ENCODE results near the gene APBA2.

Gene APBA2

DNA sequence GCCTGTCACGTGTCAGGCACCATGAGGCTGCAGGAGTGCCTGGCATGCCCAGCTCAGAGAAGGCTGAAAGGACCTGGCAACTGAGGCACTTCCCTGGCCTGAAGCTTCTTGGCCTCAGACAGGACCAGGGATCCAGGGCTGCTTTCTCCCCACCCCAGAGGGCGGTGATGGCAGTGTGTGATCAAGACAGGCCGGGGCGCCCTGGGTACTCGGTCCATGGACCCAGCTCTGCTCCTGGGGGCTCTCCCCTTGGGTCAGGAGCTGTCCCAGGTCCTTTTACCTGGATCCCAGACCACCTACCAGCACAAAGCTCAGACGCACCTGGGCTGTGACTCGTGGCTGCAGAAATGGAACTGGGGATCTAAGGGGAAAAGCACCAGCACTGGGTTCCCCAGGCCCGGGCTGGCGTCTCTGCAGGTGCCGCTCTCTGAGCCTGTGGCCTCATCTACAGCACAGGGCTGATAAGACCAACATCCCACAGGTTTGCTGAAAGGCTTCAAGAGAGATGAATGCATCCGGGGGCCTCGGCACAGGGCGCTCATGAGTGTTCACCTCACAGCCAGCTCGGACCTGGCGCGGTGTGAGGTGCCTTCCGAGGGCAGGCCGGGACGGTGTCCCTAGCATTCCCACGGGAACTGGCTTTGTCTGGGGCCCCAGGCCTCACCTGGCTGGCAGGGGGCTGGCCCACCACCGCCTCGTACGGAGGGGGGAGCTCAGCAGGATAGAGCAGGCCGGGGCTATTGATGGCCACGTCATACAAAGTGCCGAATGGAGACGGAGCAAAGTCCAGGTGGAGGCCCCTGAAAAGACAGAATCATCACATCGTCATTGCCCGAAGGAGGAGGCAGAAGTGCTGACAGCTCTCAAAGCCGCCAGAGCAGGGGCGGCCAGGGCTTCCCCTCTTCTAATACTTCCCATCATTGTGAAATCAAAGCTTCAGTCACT lies 250.2 kb downstream of the APBA2 start:
- Histone ChIP-seq H2AFZ (ENCODE audit: low read depth, low read length) (no peak overlapping the region), H3K4me1 (ENCODE audit: low read length) (peaks cover 4% of the 10 kb centered on the region), H3K4me3 (ENCODE audit: low read length) (no peak overlapping the region), H4K20me1 (ENCODE audit: insufficient read depth, low read length) (no peaks in the 10 kb centered on the region), H3K36me3 (replicated peaks; ENCODE audit: low read depth, low read length) (no peaks in the 10 kb centered on the region), H3K79me2 (ENCODE audit: low read length) (no peaks in the 10 kb centered on the region), H3K9ac (ENCODE audit: low read length) (no peak overlapping the region), H3K27me3 (ENCODE audit: low read depth, low read length) (0 out of 2 replicates have a peak, but pooled peaks cover 5% of the 10 kb centered on the region), H3K9me3 (ENCODE audit: insufficient read depth, low read length) (no peaks in the 10 kb centered on the region), H3K27ac (ENCODE audit: low read length) (no peak overlapping the region), H3K4me2 (ENCODE audit: low read length) (no peak overlapping the region)
- TF ChIP-seq EZH2phosphoT487 (IDR thresholded peaks at IDR 0.05; ENCODE audit: low read depth), result no peak
- TF ChIP-seq, protein P1, sequence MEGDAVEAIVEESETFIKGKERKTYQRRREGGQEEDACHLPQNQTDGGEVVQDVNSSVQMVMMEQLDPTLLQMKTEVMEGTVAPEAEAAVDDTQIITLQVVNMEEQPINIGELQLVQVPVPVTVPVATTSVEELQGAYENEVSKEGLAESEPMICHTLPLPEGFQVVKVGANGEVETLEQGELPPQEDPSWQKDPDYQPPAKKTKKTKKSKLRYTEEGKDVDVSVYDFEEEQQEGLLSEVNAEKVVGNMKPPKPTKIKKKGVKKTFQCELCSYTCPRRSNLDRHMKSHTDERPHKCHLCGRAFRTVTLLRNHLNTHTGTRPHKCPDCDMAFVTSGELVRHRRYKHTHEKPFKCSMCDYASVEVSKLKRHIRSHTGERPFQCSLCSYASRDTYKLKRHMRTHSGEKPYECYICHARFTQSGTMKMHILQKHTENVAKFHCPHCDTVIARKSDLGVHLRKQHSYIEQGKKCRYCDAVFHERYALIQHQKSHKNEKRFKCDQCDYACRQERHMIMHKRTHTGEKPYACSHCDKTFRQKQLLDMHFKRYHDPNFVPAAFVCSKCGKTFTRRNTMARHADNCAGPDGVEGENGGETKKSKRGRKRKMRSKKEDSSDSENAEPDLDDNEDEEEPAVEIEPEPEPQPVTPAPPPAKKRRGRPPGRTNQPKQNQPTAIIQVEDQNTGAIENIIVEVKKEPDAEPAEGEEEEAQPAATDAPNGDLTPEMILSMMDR (IDR thresholded peaks at IDR 0.05; ENCODE audit: low read depth, low read length), result no peak

DNA sequence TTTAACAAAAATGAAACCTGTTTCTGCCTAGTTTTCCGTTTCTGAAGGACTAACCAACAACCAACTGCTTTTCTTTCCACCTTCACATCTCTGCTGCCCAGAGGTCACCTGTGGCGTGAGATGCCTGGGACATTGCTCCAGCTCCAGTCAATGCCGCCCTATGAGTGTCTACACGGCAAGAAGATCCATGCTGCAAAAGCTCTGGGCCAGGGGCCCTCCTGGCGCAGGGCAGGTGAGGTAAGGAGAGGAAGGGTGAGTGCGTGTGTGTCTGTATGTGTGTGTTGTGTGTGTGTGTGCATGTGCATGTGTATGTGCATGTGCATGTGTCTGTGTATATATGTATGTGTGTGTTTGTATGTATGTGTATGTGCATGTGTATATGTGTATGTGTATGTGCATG lies 252.5 kb downstream of the APBA2 start:
- Histone ChIP-seq H3K27me3 (ENCODE audit: low read depth, low read length) (0 out of 2 replicates have a peak, but pooled peaks cover 5% of the 10 kb centered on the region), H4K20me1 (ENCODE audit: insufficient read depth, low read length) (no peaks in the 10 kb centered on the region), H3K4me3 (ENCODE audit: low read length) (no peak overlapping the region)

DNA sequence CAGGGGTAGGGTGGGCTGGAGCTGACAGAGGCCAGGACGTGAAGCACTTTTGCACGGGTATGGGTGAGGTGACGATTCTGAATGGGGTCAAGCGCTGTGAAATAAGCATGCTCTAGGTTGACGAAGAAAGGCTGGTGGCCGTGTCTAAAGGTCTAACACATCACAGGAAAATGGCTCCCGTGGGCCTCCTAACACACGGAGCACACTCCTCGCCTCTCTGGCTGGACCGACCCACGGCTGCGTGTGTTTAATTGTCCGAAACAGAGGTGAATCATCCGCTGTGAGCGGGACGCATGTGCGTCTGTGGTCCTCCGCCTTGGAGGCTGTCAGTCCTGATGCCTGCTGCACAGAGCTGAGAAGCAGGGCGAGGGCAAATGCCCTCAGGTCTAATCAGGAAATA lies 253.3 kb downstream of the APBA2 start:
- Histone ChIP-seq H3K9ac (ENCODE audit: low read length) (no peak overlapping the region), H3K4me2 (ENCODE audit: low read length) (no peak overlapping the region), H3K36me3 (replicated peaks; ENCODE audit: low read depth, low read length) (no peaks in the 10 kb centered on the region), H3K79me2 (ENCODE audit: low read length) (no peaks in the 10 kb centered on the region), H3K4me3 (ENCODE audit: low read length) (no peak overlapping the region), H2AFZ (ENCODE audit: low read depth, low read length) (no peak overlapping the region), H3K27ac (ENCODE audit: low read length) (no peak overlapping the region), H3K9me3 (ENCODE audit: insufficient read depth, low read length) (no peaks in the 10 kb centered on the region), H3K4me1 (ENCODE audit: low read length) (peaks cover 26% of the 10 kb centered on the region), H3K27me3 (ENCODE audit: low read depth, low read length) (0 out of 2 replicates have a peak, but pooled peaks cover 5% of the 10 kb centered on the region), H4K20me1 (ENCODE audit: insufficient read depth, low read length) (no peaks in the 10 kb centered on the region)
- no peak for TF ChIP-seq EZH2phosphoT487 (IDR thresholded peaks at IDR 0.05; ENCODE audit: low read depth)
- TF ChIP-seq, protein P1 (IDR thresholded peaks at IDR 0.05; ENCODE audit: low read depth, low read length), result no peak

More for the DNA sequence above, 252.5 kb downstream of the APBA2 start:
- H3K79me2 ChIP-seq (ENCODE audit: low read length), result no peaks in the 10 kb centered on the region
- H3K4me2 ChIP-seq (ENCODE audit: low read length), result no peak overlapping the region
- no peak for TF ChIP-seq EZH2phosphoT487 (IDR thresholded peaks at IDR 0.05; ENCODE audit: low read depth)
- TF ChIP-seq, protein P1 (IDR thresholded peaks at IDR 0.05; ENCODE audit: low read depth, low read length), result no peak
- no peak overlapping the region for H3K9ac ChIP-seq (ENCODE audit: low read length)
- no peak overlapping the region for H3K27ac ChIP-seq (ENCODE audit: low read length)
- H3K36me3 ChIP-seq (replicated peaks; ENCODE audit: low read depth, low read length), result no peaks in the 10 kb centered on the region
- peaks cover 18% of the 10 kb centered on the region for H3K4me1 ChIP-seq (ENCODE audit: low read length)
- H3K9me3 ChIP-seq (ENCODE audit: insufficient read depth, low read length), result no peaks in the 10 kb centered on the region
- H2AFZ ChIP-seq (ENCODE audit: low read depth, low read length), result no peak overlapping the region
